ENCODE measurements around the gene TM7SF2.

Gene TM7SF2

DNA sequence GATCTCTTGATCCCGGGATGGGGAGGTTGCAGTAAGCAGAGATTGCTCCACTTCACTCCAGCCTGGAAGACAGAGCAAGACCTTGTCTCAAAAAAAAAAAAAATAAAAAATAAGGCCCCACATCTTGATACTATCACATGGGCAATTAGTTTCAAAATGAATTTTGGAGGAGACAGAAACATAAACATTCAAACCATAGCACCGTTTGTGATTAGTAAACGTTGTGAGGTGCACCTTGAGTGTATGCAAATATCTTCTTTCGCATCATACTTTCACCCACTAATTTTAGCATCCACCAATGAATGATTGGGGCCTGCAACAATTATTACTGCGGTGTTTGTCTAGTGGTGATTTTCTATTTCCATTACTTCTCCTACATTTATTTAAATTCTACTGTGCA is 47.3 kb downstream of the TM7SF2 start:
- no peak for DNase-seq

DNA sequence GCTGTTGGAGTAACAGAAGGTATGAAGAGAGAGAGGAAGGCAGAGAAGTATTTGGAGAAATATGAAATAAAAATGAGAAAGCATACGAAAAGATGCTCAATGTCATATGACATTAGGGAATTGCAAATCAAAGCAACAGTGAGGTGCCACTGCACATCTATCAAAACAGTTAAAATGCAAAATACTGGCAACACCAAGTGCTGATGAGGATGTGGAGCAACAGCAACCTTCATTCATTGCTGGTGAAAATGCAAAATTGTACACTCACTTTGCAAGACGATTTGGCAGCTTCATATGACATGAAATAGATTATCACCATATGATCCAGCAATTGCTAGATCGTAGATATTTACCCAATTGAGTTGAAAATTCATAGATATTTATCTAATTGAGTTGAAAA is 49.0 kb downstream of the TM7SF2 start:
- no peak for DNase-seq

DNA sequence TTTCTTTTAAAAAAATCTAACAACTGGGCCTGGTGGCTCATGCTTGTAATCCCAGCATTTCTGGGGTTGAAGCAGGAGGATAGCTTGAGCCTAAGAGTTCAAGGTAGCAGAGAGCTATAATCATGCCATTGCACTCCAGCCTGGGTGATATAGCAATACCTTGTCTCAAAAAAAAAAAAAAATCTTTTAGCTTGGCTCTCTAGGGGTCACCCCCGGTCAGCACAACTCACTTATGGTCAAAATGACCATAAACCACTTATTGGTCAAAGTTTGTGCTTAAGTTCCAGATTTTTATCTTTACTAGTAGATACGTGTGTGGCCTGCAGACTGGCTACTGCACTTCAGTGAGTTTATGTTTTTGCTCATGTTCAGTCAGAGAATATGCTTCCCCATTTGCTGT is 52.0 kb downstream of the TM7SF2 start:
- no peak for DNase-seq
